T-cell (primary cell): ENCODE data around the gene PARL. TPM values are rescaled to one million over a fixed set of nuclear protein-coding genes. Genes with fewer than 3 reads are reported as not detected.

Experiments
- ATAC-seq, 4 experiments: fragments of 200-7000 bp in 3 of 4; fragments of 150-1000 bp in 1 of 4; cut with Tn5 transposase; replicated peaks in 1 of 4; 1 replicate in 3 of 4; 2 replicates in 1 of 4; pipeline ENCODE4 v1.10.0; 2021; ENCODE audit warnings: moderate library complexity in 3 of 4, mild to moderate bottlenecking in 2 of 4, moderate number of reproducible peaks in 1 of 4
- CTCF ChIA-PET, 2 donors: fragments of 300-600 bp; sonication (Branson Sonifier 250); formaldehyde crosslinking; loops; one replicate each; lab custom pipeline; 2022; ENCODE audit warnings: antibody characterized with exemption in 2 of 2; lab: Charles Lee
- POLR2A ChIA-PET, 2 donors: fragments of 300-600 bp; sonication (Branson Sonifier 250); formaldehyde crosslinking; loops; one replicate each; lab custom pipeline; 2022; ENCODE audit warnings: antibody characterized with exemption in 2 of 2; lab: Charles Lee
- DNase-seq, 35 experiments: peaks; one replicate each; pipeline versions ENCODE4 v3.0.0 to v3.0.0-alpha.2; 2013 to 2023
- H3K27ac ChIP-seq: one replicate; pipeline ENCODE4 v1.5.1; 2013; ENCODE audit warnings: low read length
- H3K27me3 ChIP-seq, 2 experiments: replicated peaks in 1 of 2; 1 replicate in 1 of 2; 2 replicates in 1 of 2; pipeline versions ENCODE4 v1.6.1 to v1.7.0; 2013; ENCODE audit warnings: low read length in 1 of 2, mixed read lengths in 1 of 2; ENCODE audit not compliant: control insufficient read depth in 2 of 2, insufficient read depth in 2 of 2; ENCODE audit errors: extremely low read depth in 1 of 2
- H3K36me3 ChIP-seq, 2 donors: 1 replicate in 1 of 2; 2 replicates in 1 of 2; pipeline versions ENCODE4 v1.6.1 to v1.7.0; 2013; ENCODE audit warnings: low read length in 1 of 2; ENCODE audit not compliant: control insufficient read depth in 2 of 2, insufficient read depth in 1 of 2; ENCODE audit errors: extremely low read depth in 1 of 2
- H3K4me1 ChIP-seq, 2 experiments: 1 replicate in 1 of 2; 2 replicates in 1 of 2; pipeline versions ENCODE4 v1.6.1 to v1.7.0; 2013; ENCODE audit warnings: low read length in 2 of 2, mixed read lengths in 1 of 2; ENCODE audit not compliant: insufficient read depth in 2 of 2, control insufficient read depth in 1 of 2; ENCODE audit errors: extremely low read depth in 1 of 2
- H3K4me3 ChIP-seq, 2 donors: 1 replicate in 1 of 2; 2 replicates in 1 of 2; pipeline versions ENCODE4 v1.5.1 to v1.7.0; 2013; ENCODE audit warnings: mild to moderate bottlenecking in 2 of 2, low read length in 1 of 2, moderate library complexity in 1 of 2; ENCODE audit not compliant: control insufficient read depth in 1 of 2; ENCODE audit errors: extremely low read depth in 1 of 2
- H3K9me3 ChIP-seq: 2 replicates; pipeline ENCODE4 v1.7.0; 2013
- H3K27ac Mint-ChIP-seq, 2 donors: one replicate each; pipeline ENCODE4 v1.8.0; 2020 to 2021; ENCODE audit warnings: mild to moderate bottlenecking in 2 of 2, mixed read lengths in 2 of 2
- H3K27me3 Mint-ChIP-seq, 2 donors: one replicate each; pipeline ENCODE4 v1.8.0; 2021 to 2022; ENCODE audit warnings: mixed read lengths in 2 of 2
- H3K36me3 Mint-ChIP-seq: one replicate; pipeline ENCODE4 v1.8.0; 2021; ENCODE audit warnings: mixed read lengths
- H3K4me1 Mint-ChIP-seq, 3 donors: one replicate each; pipeline ENCODE4 v1.8.0; 2020 to 2022; ENCODE audit warnings: mixed read lengths in 3 of 3, mild to moderate bottlenecking in 1 of 3
- H3K4me3 Mint-ChIP-seq, 3 donors: one replicate each; pipeline ENCODE4 v1.8.0; 2020 to 2022; ENCODE audit warnings: mild to moderate bottlenecking in 3 of 3, mixed read lengths in 3 of 3, moderate library complexity in 3 of 3
- H3K9me3 Mint-ChIP-seq, 3 donors: one replicate each; pipeline ENCODE4 v1.8.0; 2020 to 2022; ENCODE audit warnings: mixed read lengths in 3 of 3
- WGBS: methylation state at CpG from one replicate; pipeline ENCODE4 v1.1.5; 2013; ENCODE audit warnings: missing lambda C conversion rate; ENCODE audit not compliant: insufficient coverage; 5-methylcytosine and 5-hydroxymethylcytosine counted together
- total RNA-seq, 35 experiments: library from RNA in 6 of 35; stranded (reverse) in 6 of 35; fragments of 120-200 nt in 1 of 35; gene quantifications; one replicate each; pipeline versions ENCODE4 v1.2.1 to v1.2.4 and lab custom pipeline; 2013 to 2026

PARL gene
- total RNA-seq, 5 donors from 2014 or later (not counting 1 experiment from before 2014, with no cell fraction given), result 38.8 to 46.2 (median 41.3) TPM

- no peaks in the 10 kb centered on the region for H3K9me3 ChIP-seq
- H3K36me3 ChIP-seq, result peaks cover 24 to 50% of the 10 kb centered on the region in 2 donors
- Mint-ChIP-seq H3K27ac (no peak overlapping the region), H3K9me3 (no peaks in the 10 kb centered on the region), H3K36me3 (peaks cover 37% of the 10 kb centered on the region), H3K4me3 (no peak overlapping the region), H3K27me3 (no peaks in the 10 kb centered on the region), H3K4me1 (peaks cover 1 to 12% (median 10%) of the 10 kb centered on the region in 3 donors)
- no peak overlapping the region for H3K4me3 ChIP-seq
- H3K4me1 ChIP-seq, result peaks cover 0 to 12% of the 10 kb centered on the region in 2 experiments
- no peaks in the 10 kb centered on the region for H3K27me3 ChIP-seq
- ChIA-PET CTCF (no interaction called here), POLR2A (interaction anchor here in 1 of 2 donors (0.5 kb wide), 1 partner anchor 49 kb away, joined by 4 read pairs; no protein-coding TSS in a partner anchor)
- no peak for DNase-seq
- 92% methylated on average over 18 of the region's 24 CpGs for WGBS
- ATAC-seq, result no peak
- H3K27ac ChIP-seq, result no peak overlapping the region
Observed at GRCh38 chr3:183810643-183811594, 73.8 kb downstream of the PARL start.

GRCh38 chr3:183809270-183809669 lies 75.4 kb downstream of the PARL start:
- no peak for DNase-seq
- CTCF ChIA-PET, result no interaction called here
- no peaks in the 10 kb centered on the region for H3K27me3 Mint-ChIP-seq

GRCh38 chr3:183808355-183808754 lies 76.3 kb downstream of the PARL start:
- Histone ChIP-seq H3K4me3 (no peak overlapping the region), H3K9me3 (no peaks in the 10 kb centered on the region), H3K27ac (no peak overlapping the region), H3K4me1 (no peaks in the 10 kb centered on the region), H3K36me3 (peaks cover 31 to 71% of the 10 kb centered on the region in 2 donors), H3K27me3 (no peaks in the 10 kb centered on the region)
- 97% methylated on average over 4 of the region's 11 CpGs for WGBS
- ATAC-seq, result no peak
- peaks cover 51% of the 10 kb centered on the region for H3K36me3 Mint-ChIP-seq
- no peak overlapping the region for H3K4me3 Mint-ChIP-seq
- ChIA-PET POLR2A (no interaction called here), CTCF (no interaction called here)
- no peak overlapping the region for H3K27ac Mint-ChIP-seq
- H3K27me3 Mint-ChIP-seq, result no peaks in the 10 kb centered on the region
- no peak for DNase-seq
- H3K4me1 Mint-ChIP-seq, result no peaks in the 10 kb centered on the region
- H3K9me3 Mint-ChIP-seq, result no peaks in the 10 kb centered on the region

More at GRCh38 chr3:183809270-183809669, 75.4 kb downstream of the PARL start:
- no peak overlapping the region for H3K4me3 ChIP-seq
- H3K36me3 Mint-ChIP-seq, result peaks cover 42% of the 10 kb centered on the region
- POLR2A ChIA-PET, result no interaction called here
- 95% methylated on average over 3 of the region's 5 CpGs for WGBS
- no peak for ATAC-seq
- H3K27ac ChIP-seq, result no peak overlapping the region
- H3K9me3 Mint-ChIP-seq, result no peaks in the 10 kb centered on the region
- H3K36me3 ChIP-seq, result peaks cover 27 to 64% of the 10 kb centered on the region in 2 donors
- H3K4me1 Mint-ChIP-seq, result peaks cover 0 to under 1% (median 0%) of the 10 kb centered on the region in 3 donors
- H3K4me1 ChIP-seq, result no peaks in the 10 kb centered on the region
- no peak overlapping the region for H3K27ac Mint-ChIP-seq
- H3K27me3 ChIP-seq, result no peaks in the 10 kb centered on the region
- no peak overlapping the region for H3K4me3 Mint-ChIP-seq
- H3K9me3 ChIP-seq, result no peaks in the 10 kb centered on the region

- ATAC-seq (no peak), DNase-seq (no peak)
- 100% methylated on average over 9 of the region's 12 CpGs for WGBS
- no peak overlapping the region for H3K27ac ChIP-seq
- no peaks in the 10 kb centered on the region for H3K4me1 Mint-ChIP-seq
- H3K9me3 Mint-ChIP-seq, result no peaks in the 10 kb centered on the region
- H3K27me3 ChIP-seq, result no peaks in the 10 kb centered on the region
- H3K4me3 Mint-ChIP-seq, result no peak overlapping the region
- no peak overlapping the region for H3K4me3 ChIP-seq
- CTCF ChIA-PET, result no interaction called here
- peaks cover 26 to 74% of the 10 kb centered on the region in 2 donors for H3K36me3 ChIP-seq
- no peaks in the 10 kb centered on the region for H3K4me1 ChIP-seq
- POLR2A ChIA-PET, result no interaction called here
- H3K27ac Mint-ChIP-seq, result no peak overlapping the region
- peaks cover 54% of the 10 kb centered on the region for H3K36me3 Mint-ChIP-seq
- H3K9me3 ChIP-seq, result no peaks in the 10 kb centered on the region
- H3K27me3 Mint-ChIP-seq, result no peaks in the 10 kb centered on the region
Observed at GRCh38 chr3:183807881-183808280, 76.8 kb downstream of the PARL start.

- ChIA-PET POLR2A (no interaction called here), CTCF (interaction anchor here in 1 of 2 donors (0.6 kb wide), 1 partner anchor 112 kb away, joined by 3 read pairs; no protein-coding TSS in a partner anchor)
- Histone ChIP-seq H3K4me3 (no peak overlapping the region), H3K27ac (no peak overlapping the region), H3K27me3 (no peaks in the 10 kb centered on the region), H3K9me3 (no peaks in the 10 kb centered on the region), H3K4me1 (no peaks in the 10 kb centered on the region), H3K36me3 (peaks cover 26 to 79% of the 10 kb centered on the region in 2 donors)
- H3K27me3 Mint-ChIP-seq, result no peaks in the 10 kb centered on the region
- no peaks in the 10 kb centered on the region for H3K4me1 Mint-ChIP-seq
- DNase-seq (no peak), ATAC-seq (no peak)
- no peaks in the 10 kb centered on the region for H3K9me3 Mint-ChIP-seq
- H3K36me3 Mint-ChIP-seq, result peaks cover 52% of the 10 kb centered on the region
- no peak overlapping the region for H3K4me3 Mint-ChIP-seq
- WGBS, result 98% methylated on average over 7 of the region's 12 CpGs
- no peak overlapping the region for H3K27ac Mint-ChIP-seq
Observed at GRCh38 chr3:183807209-183807728, 77.4 kb downstream of the PARL start.

GRCh38 chr3:183802989-183803388 lies 81.7 kb downstream of the PARL start:
- H3K27ac ChIP-seq, result no peak overlapping the region
- WGBS, result 100% methylated on average over 3 of the region's 6 CpGs
- POLR2A ChIA-PET, result no interaction called here
- H3K4me1 Mint-ChIP-seq, result no peaks in the 10 kb centered on the region
- no peaks in the 10 kb centered on the region for H3K9me3 ChIP-seq
- H3K27me3 Mint-ChIP-seq, result no peaks in the 10 kb centered on the region
- CTCF ChIA-PET, result no interaction called here
- no peak overlapping the region for H3K4me3 Mint-ChIP-seq
- DNase-seq, result no peak
- H3K4me1 ChIP-seq, result no peaks in the 10 kb centered on the region
- H3K9me3 Mint-ChIP-seq, result no peaks in the 10 kb centered on the region
- no peak overlapping the region for H3K27ac Mint-ChIP-seq
- H3K4me3 ChIP-seq, result no peak overlapping the region
- no peaks in the 10 kb centered on the region for H3K27me3 ChIP-seq
- H3K36me3 ChIP-seq, result peaks cover 21 to 82% of the 10 kb centered on the region in 2 donors
- no peak for ATAC-seq
- H3K36me3 Mint-ChIP-seq, result peaks cover 68% of the 10 kb centered on the region
